H1 (cell line): Measurements from ENCODE around the gene SLC22A3. TPM values are rescaled to one million over a fixed set of nuclear protein-coding genes. Genes with fewer than 3 reads are reported as not detected.

ENCODE experiments used
- CHD7 ChIP-seq: fragments of 300-600 bp; sonication (generic); IDR thresholded peaks from 2 replicates; pipeline ENCODE4 v1.7.1; 2012; ENCODE audit warnings: low read length, moderate library complexity, mild to moderate bottlenecking, inconsistent platforms; ENCODE audit not compliant: insufficient replicate concordance
- JUND ChIP-seq: IDR thresholded peaks from 2 replicates; pipeline ENCODE4 v1.6.1; 2011; ENCODE audit warnings: mild to moderate bottlenecking, improper control_type of control experiment, low read length
- TAF1 ChIP-seq: IDR thresholded peaks from 2 replicates; pipeline ENCODE4 v1.6.1; 2011; ENCODE audit warnings: mild to moderate bottlenecking, low read depth, low read length
- polyA plus RNA-seq, 7 experiments: library from polyadenylated mRNA; depleted of rRNA in 3 of 7; stranded (reverse) in 5 of 7; unstranded in 2 of 7; fragments of >200 nt in 5 of 7; fragments of 200-250 nt in 2 of 7; gene quantifications; 1 replicate in 5 of 7; 2 replicates in 1 of 7; 4 replicates in 1 of 7; pipeline versions ENCODE4 v1.2.1 to v1.2.3, GENCODE V29; 2011 to 2013; ENCODE audit warnings: missing spikeins in 2 of 7, mixed read lengths in 2 of 7
- total RNA-seq: library from RNA; stranded (reverse); fragmentation: NEBNext Ultra II Directional; extraction: Animal tissue kit (Norgen Biotek cat#: 25700); gene quantifications from 2 replicates; pipeline ENCODE4 v1.2.1, GENCODE V29; 2021

SLC22A3 gene
- total and polyA plus RNA-seq, 2 of the 8 experiments (the other 6 are each of a cell fraction or from before 2014, with no cell fraction given) = 1.0 to 2.9 TPM

DNA sequence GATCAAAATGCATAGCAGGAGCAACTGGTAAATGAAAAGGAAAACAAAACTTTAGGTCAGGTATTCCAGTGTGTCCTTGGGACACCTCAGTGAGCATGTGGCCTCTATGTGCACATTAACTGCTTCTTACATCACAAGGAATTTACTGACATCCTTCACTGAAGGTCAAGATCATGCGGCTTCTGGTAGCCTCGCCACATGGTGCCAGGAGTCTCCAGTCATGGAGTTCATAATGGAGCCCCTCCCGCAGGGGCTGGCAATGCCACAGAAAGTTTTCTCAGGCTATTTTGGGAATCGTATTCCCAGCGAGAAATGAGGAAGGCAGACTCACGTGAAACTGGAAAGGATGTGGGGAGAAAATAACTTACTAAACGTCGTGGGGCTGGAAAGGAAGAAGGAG is 19.7 kb upstream of the SLC22A3 start (continued):
- TF ChIP-seq CHD7 = no peak
- no peak for TF ChIP-seq JUND
- no peak for TF ChIP-seq TAF1
